ENCODE data around the gene ATP1A4. TPM values are rescaled to one million over a fixed set of nuclear protein-coding genes. Genes with fewer than 3 reads are reported as not detected.

Gene ATP1A4
- total and polyA plus RNA-seq, 2 of the 13 experiments (the other 11 are each of a cell fraction or from before 2014, with no cell fraction given) = not detected

DNA sequence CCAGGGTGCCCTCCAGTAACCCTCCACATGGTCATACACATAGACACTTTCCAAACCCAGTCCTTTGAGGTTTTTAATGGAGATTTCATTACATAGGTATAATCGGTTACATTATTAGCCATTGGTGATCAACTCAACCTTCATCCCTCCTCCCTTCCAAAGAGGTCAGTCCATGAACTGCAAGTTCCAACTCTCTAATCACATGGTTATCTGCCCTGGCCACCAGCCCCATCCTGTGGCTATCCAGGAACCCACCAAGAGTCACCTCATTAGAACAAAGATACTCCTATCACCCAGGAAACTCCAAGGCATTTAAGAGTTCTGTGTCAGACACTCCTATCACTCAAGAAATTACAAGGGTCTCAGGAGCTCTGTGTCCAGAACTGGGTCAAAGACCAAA, 12.2 kb downstream of the ATP1A4 start:
- Histone ChIP-seq H3K36me3 (replicated peaks in 1 of 2; ENCODE audit: control insufficient read depth in 1 of 2, insufficient read depth in 2 of 2, low read length in 2 of 2) (no peaks in the 10 kb centered on the region), H3K9me3 (ENCODE audit: low read length) (no peaks in the 10 kb centered on the region), H3K27me3 (ENCODE audit: control insufficient read depth in 1 of 2, insufficient read depth in 2 of 2, low read length in 2 of 2) (peaks cover 0 to 13% of the 10 kb centered on the region in 2 experiments; a peak in 3 of 5 replicates), H4K20me1 (ENCODE audit: insufficient read depth, low read length) (no peaks in the 10 kb centered on the region), H3K27ac (ENCODE audit: extremely low read length, insufficient read depth, low read length) (no peak overlapping the region), H3K79me2 (ENCODE audit: insufficient read depth, low read length) (no peaks in the 10 kb centered on the region), H2AFZ (ENCODE audit: low read length) (no peak overlapping the region), H3K4me3 (replicated peaks in 1 of 3; ENCODE audit: insufficient read depth in 1 of 3, low read depth in 2 of 3, low read length in 3 of 3) (no peak overlapping the region), H3K4me2 (ENCODE audit: low read depth, low read length) (no peak overlapping the region), H3K9ac (ENCODE audit: insufficient read depth, low read depth, low read length) (no peak overlapping the region), H3K4me1 (ENCODE audit: insufficient read depth, low read length) (peaks cover 36% of the 10 kb centered on the region)
- BruUV-seq (replicated peaks) = no TSS peak
- peak; percentile 46 for FAIRE-seq
- CTCF ChIA-PET (ENCODE audit: low intra/inter-chr PET ratio, low total read pairs) = interaction anchor here (1.1 to 2.0 kb wide), 2 partner anchors 55 to 63 kb away, joined by 3 to 15 read pairs; no protein-coding TSS in a partner anchor
- no peak for TF ChIP-seq ZNF816 (CRISPR knock-in tag; IDR thresholded peaks at IDR 0.05; ENCODE audit: borderline replicate concordance)
- TF ChIP-seq STAG1 (CRISPR knock-in tag; IDR thresholded peaks at IDR 0.05) = peak; percentile 66
- peak; percentile 56 for TF ChIP-seq CTCF (CRISPR knock-in tag; IDR thresholded peaks at IDR 0.05)
- TF ChIP-seq ZNF263 (CRISPR knock-in tag; IDR thresholded peaks at IDR 0.05) = peak; percentile 74; the same call in 1 of the 2 replicates
- no peak for TF ChIP-seq ZNF318 (CRISPR knock-in tag; IDR thresholded peaks at IDR 0.05)
- peak; percentile 55; the same call in 1 of the 2 replicates for TF ChIP-seq SMC3 (IDR thresholded peaks at IDR 0.05; ENCODE audit: low read length)
- TF ChIP-seq RAD21 (CRISPR knock-in tag; IDR thresholded peaks at IDR 0.05) = peak; percentile 52; the same call in 1 of the 2 replicates
- intact Hi-C loops (cut with micrococcal nuclease; ENCODE audit: unreplicated experiment) = loop anchor here (1.0 kb wide), 1 partner anchor 62 kb away; no protein-coding TSS in a partner anchor
- peak; percentile 90 for ATAC-seq
- POLR2A ChIA-PET = no interaction called here
- 100% methylated on average over 1 of the region's 1 CpG for WGBS (ENCODE audit: low lambda C conversion rate)
- in situ Hi-C loops (cut with HindIII; ENCODE audit: extremely low pct_ligation_motif_present, low pct_unique_long_range_greater_than_20kb) = no loop called here
- peak; percentile 56 for DNase-seq (ENCODE audit: low spot score)

Measured in HepG2 (cell line).